ELR (cell line): Measurements from ENCODE around the gene MARCHF5.
"Not testable (repeated sequence)": the region's sequence is repeated elsewhere in the genome, so short reads cannot be mapped to it uniquely, and the experiment has no call there.

Experiments
- DNase-seq: peaks from one replicate; pipeline ENCODE4 v3.0.0-alpha.2; 2015; ENCODE audit warnings: low read depth

The MARCHF5 gene

GRCh38 chr10:92387289-92387940 is 96.4 kb downstream of the MARCHF5 start:
- DNase-seq, result peak; percentile 75

- DNase-seq, result not testable (repeated sequence)
Measured at GRCh38 chr10:92393173-92393572, 102.2 kb downstream of the MARCHF5 start.

DNA sequence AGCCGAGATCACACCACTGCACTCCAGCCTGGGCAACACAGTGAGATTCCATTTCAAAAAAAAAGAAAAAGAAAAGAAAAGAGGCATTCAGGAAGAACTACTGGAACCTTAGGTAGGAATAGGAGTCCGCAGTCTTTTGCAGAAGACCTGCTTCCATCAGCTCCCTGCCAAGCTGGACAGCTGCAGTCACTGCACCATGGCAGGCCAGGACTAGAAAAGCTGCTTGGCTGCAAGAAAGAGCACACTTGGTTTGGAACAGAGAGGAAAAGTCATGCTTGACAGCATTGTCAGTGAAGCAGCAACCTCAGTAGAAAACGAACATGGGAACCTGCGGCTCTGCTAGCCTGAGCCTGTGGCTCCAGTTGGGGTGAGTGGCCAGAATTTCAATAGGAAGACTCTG is 104.3 kb downstream of the MARCHF5 start:
- DNase-seq, result no peak

- DNase-seq, result not testable (repeated sequence)
Measured at GRCh38 chr10:92402234-92402633, 111.3 kb downstream of the MARCHF5 start.
